HG03432 (cell line): Measurements from ENCODE around the gene FNDC3B.

Experiments
- ATAC-seq: cut with Tn5 transposase; IDR thresholded peaks from one replicate; pipeline ENCODE4 v1.9.1; 2021; ENCODE audit warnings: mild to moderate bottlenecking, moderate library complexity; ENCODE audit not compliant: unreplicated experiment

The FNDC3B gene

DNA sequence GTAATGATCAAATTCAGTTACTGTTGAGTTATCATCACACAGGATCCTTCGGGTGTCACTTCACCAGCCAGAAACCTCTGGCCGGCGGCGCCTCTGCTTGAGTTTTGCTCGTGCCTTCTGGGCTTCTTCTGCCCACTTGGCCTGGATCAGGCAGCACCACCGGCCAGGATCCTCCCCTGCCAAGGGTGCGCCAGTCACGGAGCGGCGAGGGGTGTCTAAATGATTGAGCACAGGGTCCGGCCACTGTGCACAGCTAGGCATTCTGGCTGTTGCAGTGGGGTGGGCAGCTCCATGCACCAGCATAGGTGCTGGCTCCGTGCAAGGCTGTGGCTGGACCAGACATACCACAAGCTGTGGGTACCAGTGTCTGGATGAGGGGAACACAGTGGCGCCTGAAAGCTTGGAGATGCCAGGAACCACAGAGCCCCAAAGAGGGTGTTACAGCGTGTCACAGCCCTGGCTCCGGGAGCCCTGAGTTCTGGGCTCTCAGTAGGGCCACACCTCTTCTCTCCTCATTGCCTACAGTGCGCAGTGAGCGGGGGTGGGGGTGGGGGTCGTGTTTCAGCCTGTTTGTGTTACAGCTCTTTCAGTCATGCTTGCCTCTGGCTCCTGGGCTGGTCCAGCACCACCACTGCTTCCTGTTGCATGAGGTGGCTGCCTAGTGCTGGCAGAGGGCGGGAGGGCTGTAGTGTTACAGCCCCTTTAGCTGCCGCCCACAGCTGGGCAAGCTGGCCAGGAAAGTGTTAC lies 169.4 kb downstream of the FNDC3B start:
- ATAC-seq = no peak

DNA sequence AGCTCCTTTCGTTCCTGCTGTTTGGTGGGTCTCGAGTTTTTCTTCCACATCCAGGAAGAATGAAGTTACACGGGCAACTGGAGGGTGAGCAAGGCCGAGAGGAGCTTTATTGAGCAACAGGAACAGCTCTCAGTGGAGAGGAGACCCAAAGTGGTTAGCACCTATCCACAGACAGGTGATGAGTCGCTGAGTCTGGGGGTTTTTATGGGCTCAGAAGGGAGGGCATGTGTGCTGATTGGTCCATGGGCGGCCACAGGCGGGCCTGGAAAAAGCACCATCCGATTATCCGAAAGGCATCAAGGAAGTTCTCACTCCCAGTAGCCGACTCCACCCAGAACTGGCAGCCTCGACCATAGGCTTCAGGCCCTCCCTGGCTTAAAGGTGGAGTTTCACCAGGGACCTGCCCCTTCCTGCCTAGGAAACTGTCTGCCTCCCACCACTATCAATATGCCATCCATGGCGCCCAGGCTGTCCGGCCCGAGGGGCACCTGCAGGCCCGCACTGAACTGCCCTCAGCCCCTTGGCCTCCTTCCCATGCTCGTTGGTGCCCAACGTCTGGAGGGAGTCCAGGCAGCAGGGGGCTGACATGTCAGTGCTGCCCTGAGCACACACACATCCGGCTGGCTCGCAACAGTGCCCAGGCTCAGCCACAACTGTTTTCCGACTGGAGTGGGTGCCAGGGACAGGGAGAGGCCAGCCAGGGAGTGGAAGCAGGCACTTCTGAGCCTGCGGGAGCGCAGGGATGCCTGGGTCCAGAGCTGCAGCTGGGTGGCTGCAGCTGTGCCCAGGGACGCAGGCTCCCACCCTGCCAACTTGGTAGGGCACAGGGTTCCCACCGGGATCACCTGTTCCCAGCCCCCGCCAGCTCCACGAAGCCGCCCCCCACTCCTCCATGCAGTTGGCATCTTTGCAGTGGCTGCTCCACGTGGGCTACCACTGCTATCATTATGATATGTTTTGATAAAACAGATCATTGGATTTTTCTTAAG lies 170.2 kb downstream of the FNDC3B start:
- ATAC-seq = no peak

DNA sequence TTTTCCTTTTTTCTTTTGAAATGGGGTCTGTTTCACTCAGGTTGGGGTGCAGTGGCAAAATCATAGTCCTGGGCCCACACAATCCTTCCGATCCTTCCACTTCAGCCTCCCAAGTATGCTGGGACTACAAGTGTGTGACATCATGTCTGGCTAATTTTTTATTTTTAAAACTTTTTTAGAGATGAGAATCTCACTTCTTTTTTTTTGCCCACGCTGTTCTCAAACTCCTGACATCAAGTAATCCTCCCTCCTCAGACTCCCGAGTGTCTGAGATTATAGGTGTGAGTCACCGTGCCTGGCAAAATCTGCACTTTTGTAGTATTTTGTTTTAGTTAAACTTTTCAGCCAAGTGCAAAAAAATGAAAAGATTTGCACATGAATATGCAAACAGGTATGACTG lies 171.0 kb downstream of the FNDC3B start:
- no peak for ATAC-seq

DNA sequence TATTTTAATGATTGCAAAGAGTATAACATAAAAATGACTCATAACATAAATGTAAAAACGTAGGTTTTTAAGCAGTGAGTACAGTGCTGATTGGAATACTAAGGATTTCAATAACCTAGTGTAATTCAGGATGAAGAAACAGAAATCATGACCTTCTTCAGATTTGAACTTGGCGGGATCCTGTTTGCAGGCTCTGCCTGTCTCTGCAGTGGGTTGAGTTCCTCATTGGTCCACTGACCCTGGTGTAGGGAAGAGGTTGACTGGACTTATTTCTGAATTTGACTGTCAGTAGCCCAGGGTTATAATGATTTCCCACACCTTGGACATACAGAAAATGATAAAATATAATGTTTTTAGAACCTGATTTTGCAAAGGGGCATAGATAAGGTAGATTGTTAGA lies 171.7 kb downstream of the FNDC3B start:
- ATAC-seq = no peak

DNA sequence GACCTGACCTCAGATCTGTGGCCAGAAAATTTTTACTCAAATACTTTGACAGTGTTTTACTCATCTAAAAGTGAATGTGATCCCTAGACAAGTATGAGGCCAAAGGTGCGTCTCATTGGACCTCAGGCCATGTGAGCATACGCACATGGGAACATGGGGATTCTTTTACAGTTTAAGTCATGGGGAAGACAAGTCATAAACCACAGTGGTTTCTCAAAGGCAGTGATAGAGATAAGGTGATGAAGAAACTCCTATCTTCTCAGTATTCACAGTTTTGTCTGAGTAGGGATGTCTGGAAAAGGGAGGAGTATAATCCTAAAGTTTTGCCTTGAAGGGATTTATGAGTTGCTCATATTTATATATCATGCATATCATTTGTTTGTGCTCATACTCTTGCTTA lies 173.8 kb downstream of the FNDC3B start:
- peak; percentile 62 for ATAC-seq

DNA sequence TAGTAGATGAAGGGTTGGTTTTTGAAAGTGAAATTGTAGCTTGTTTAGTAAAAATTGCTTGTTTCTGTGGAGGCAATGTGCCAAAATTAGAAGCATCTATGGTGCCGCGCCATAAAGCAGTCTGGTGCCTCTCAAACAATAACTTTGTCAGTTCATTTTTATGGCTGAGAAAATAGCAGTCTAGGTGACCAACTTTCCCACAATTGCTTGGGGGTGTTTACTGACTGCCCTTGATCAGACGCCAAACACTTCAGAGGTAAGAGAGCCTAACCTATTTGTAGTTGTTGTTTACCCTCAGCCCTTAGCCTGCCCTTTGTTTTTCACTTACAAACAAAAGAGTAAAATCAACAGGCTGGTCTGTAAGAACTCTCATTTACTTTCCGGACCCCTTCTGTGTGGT lies 174.5 kb downstream of the FNDC3B start:
- ATAC-seq = peak; percentile 5

DNA sequence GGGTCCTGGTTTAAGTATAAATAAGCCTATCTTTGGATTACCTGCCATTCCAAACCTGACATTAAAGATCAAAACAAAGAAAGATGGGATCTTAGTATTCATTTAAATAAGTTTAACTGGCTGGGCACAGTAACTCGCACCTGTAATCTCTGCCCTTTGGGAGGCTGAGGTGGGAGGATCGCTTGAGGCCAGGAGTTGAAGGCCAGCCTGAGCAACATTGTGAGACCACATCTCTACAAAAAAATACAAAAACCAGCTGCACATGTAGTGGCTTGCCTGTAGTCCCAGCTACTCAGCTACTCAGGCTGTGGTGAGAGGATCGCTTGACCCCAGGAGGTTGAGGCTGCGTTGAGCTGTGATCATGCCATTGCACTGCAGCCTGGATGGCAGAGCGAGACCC lies 176.9 kb downstream of the FNDC3B start:
- ATAC-seq = no peak

DNA sequence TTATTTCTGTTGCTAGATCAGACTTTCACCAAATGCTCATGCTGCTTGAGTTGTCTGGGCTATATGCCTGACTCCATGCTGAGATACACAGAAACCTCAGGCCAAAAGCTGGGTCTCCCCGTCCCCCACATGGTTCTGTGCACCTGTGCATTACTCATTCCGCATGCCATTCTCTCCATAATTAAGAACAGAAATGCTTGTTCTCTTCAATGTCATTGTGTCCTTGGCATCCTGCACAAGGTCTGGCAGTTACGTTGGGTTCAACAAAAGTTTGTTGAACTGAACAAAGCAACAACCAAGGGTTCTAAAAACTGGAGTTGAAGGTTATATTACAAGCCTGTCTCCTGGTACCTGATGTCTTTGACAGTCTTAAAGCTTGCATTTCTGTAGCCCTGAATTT lies 177.5 kb downstream of the FNDC3B start:
- ATAC-seq = no peak

DNA sequence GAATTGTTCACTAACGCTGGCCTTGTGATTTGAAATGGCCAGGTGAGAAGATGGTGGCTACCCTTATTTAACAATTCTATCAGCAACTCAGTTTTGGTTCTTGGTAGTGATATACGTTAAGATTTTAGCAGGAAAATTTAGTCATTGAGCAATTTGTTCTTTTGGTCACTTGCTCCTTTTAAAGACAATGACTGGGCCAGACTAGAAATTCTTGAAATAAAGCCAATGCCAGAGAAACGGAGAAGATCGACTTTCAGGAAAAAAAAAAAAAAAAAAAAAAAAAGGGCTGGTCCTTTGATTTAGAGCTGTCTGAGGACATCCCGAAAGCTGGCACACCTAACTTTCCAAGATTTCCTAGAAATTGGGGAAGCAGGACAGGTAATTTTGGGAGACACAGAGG lies 178.5 kb downstream of the FNDC3B start:
- ATAC-seq = no peak

DNA sequence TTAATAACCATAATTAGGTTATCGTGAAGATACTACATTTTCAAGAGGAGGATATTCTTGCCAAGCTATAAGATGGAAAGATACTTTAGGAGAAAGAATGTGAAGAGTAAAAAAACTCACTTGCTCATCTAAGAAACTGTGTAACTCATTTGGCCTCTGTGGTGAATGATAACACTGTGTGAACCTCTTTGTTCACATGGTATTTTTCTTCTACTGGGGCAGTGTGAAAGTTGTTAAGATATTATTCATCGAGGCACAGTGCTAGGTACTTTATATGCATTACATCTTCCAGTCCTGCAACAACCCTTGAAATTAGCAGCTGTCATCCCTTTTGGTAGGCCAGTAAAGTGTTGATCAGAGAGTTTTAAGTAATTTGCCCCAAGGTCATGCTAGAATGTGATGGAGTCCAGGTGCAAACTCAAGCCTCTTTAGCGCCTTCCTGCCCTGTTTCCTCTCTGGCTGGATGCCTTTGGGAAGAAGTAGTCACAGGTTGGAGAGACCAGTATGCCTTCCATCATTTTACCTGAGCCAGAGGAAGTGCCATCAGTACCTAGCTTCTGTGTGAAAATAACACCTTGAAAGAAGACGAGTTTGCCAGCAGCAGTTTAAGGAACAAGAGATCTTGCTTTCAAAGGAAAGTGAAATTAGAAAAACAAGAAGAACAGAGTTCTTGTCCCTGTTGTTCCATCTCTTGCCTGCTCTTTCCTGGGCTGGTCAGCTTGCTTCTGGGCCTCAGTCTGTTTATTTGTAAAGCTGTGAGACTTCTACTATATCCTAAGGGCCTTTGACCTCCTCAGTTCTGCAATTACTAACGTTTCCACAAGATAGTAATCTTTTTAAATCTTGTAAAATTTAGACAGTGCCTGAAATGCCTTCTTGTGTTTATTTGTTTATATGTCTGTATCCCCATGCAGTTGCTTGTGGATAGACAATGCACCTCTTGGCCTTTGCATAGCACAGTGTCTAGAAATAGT lies 179.3 kb downstream of the FNDC3B start:
- ATAC-seq = peak; percentile 43

DNA sequence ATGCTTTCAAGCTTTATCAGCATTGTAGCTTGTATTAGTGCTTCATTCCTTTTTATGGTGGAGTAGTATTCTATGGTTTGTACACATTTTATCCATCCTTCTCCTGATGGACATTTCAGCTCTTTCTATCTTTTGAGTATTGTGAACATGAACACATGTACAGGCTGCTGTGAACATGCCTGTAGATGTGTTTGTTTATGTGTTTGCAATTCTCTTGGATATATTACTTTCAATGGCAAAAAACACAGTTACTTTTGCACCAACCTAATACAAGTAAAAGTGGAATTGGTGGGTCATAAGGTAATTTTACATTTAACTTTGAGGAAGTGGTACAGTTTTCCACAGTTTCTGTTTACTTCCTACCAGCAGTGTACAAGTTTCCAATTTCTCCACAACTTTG lies 180.4 kb downstream of the FNDC3B start:
- no peak for ATAC-seq

DNA sequence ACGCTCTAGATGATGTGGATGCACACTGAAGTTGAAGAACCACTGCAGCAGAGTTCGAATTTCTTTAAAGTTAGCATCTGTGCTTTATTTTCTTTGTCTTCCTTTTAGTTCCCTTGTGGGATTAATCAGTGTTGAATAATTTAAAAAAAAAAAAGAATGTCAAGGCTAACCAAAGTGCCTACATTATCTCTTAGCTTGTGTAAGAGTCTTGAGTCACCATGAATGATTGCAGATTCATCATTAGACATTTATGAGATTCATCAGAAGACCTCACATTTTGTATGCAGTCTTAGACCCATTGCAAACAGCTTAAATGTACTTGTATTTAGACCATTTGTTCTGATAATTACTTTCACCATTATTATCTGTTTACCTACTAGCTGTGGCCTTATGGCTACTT lies 182.2 kb downstream of the FNDC3B start:
- no peak for ATAC-seq

DNA sequence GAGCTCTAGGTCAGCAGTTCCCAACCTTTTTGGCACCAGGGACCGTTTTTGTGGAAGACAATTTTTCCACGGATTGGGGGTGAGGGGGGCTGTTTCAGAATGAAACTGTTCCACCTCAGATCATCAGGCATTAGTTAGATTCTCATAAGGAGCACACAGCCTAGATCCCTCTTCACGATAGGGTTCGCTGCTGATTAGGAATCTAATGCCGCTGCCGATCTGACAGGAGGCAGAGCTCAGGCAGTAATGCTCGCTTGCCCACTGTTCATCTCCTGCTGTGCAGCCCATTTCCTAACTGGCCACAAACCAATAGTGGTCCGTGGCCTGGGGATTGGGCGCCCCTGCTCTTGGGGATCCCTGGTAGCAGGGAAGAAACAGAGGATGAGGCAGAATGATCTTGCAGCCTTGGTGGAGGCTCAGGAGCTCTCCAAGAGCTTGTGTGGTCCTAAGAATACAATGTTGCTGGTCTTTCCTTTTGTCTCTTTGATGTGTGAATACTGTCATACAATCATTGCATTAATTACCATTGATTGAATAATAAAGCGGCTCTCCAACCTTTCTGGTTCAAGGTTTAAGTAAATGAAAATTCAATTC lies 183.2 kb downstream of the FNDC3B start:
- ATAC-seq = no peak

DNA sequence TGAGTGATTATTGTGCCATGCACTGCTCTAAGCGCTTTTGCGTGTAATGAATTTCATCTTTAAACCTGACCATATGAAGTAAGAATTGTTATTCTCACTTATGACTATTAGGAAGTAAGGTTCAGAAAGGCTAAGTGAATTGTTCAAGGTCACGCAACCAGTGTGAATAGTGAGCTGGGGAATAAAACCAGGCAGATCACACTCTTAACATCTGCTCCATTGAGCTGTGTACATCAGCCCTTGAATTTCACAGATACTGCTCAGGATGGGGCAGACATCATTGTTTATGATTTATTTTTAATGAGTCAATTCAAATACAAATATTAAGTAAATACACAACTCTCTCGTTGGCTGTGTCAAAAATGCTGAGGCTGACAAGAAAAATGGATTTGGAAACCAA lies 184.5 kb downstream of the FNDC3B start:
- no peak for ATAC-seq

DNA sequence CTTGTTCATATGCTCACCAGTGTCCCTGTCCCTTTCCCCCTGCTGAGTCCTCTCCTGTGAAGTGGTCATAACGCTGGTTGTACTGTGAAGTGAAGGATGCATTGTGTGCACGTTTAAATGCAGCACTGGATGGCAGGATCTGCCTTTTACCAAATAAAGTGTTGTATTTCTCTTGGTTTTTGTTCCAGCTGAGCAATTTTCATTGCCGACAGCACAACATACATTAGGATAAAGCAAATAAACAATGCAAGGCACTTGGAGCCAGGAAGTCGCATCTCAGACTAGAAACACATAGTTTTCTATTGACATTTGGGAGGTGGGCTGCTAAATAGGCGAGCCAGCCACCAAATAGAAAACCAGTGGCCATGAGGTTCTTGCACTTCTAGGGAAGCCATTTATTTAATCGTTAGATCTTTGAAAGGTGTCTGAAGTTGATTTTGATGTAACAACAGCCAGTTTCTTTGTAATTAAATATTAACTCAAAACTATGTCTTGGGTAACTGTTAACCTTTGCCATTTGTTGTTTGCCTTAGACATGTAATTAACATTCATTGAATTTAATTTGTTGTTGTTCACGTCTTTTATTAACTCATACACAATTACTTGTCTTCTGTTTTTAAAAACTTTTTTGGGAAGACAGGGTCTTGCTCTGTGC lies 185.3 kb downstream of the FNDC3B start:
- no peak for ATAC-seq

DNA sequence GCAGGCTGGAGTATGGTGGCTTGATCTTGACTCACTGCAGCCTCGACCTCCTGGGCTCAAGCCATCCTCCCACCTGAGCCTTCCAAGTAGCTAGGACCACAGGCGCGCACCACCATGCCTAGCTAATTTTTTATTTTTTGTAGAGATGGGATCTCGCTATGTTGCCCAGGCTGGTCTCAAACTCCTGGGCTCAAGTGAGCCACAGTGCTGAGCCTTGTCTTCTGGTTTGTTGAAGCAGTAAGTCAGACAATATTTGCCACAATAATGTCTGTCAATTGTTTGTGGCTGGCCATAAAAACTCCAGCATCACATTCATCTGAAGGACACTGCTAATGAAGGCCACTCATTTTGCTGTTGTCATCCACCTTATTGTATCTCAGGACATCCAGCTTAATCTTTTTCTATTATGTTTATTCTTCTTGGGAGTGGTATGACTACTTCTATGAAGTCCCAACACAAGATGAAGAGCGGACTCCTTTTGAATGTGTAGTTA lies 185.9 kb downstream of the FNDC3B start:
- ATAC-seq = no peak

DNA sequence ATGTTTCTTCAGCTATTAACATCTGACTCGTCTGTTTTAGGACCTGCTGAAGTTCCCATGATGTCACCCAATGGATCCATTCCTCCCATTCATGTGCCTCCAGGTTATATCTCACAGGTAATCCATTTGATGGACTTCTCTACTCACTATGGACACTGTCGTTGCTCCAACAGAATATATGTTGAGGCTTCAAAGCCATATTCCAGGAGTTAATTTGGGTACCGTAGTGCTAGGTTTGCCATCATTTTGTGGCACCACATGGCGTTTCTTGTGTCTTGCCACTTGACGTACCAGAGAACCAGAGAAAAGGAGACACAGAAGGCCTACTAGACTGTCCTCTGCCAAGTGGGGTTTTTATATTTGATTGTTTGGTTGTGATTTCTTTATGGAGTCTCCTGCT lies 187.5 kb downstream of the FNDC3B start:
- ATAC-seq = no peak

DNA sequence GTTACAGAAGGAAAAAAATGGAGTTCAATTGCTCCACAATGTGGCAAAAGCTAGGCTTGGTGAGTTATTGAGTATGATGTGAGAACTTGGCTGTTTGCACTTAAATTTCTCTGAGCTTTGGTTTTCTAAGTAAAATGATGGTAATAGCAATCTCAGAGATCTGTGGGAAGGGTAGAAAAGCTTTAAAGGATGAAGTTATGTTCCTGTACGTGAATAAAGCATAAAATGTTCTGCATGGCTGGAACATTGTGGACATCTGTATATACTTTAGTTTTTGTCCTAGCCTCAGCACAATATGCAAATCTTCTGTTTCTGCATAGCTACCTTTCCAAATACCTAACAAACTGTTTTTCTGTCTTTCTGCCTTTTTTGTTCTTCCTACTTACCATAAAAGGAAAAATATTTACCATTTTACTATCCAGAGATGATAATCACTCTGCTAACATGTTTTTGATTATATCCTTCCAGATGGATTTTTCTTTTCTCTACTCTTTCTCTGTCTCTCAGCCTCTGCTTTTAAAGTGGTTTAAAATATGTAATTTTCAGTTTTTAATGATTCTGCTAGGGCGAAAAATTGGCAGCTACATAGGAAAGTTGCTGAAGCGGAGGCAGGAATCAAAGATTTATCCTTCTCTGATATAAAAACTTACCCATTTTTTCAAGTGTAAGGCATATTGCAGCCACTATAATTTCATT lies 188.1 kb downstream of the FNDC3B start:
- no peak for ATAC-seq

DNA sequence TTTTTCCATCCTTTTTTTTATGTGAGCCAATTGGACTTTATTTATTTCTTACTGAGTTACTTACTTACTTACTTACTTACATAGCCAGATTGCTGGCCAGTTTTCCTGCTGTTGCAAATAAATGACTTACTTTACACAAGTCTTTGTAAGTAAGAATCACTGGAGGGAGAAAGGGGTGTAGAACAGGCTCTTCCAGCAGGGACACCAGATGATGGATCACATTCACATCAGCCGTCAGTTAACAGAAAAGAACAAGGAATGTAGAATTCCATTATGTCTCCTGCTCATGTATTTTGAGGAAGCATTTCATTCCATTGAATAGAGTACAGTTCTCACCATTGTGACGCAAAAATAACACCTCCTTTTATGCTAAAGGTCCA lies 188.6 kb downstream of the FNDC3B start:
- ATAC-seq = no peak
